ENCODE data around the gene POPDC3.

GRCh38 chr6:105151644-105152043, 28.2 kb downstream of the POPDC3 start:
- TF ChIP-seq CTCF (conservative IDR thresholded peaks at IDR 0.05) (no peak), EZH2 (IDR thresholded peaks at IDR 0.05; ENCODE audit: low read depth) (no peak)

All from PC-9 (cell line).